ENCODE results near the gene CLSTN3. TPM values are rescaled to one million over a fixed set of nuclear protein-coding genes. Genes with fewer than 3 reads are reported as not detected.

The CLSTN3 gene
- total and polyA plus RNA-seq, 10 of the 15 experiments (the other 5 are each of a cell fraction or from before 2014, with no cell fraction given): 0.09 to 35.9 (median 11.3) TPM

DNA sequence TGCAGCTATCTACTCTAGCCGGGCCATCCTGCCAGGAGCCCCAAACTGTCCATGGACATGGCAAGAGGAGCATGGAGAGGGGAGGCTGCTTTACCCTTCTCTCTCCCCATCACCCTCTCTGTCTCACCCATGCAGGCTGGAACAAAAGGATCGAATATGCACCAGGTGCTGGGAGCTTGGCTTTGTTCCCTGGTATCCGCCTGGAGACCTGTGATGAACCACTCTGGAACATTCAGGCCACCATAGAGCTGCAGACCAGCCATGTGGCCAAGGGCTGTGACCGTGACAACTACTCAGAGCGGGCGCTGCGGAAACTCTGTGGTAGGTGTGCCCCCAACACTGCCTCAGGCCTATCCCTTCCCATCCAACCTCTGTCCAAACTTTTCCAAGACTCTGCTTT lies 5.9 kb downstream of the CLSTN3 start:
- H4K20me1 ChIP-seq (ENCODE audit: control insufficient read depth, insufficient read depth): no peaks in the 10 kb centered on the region
- no peak overlapping the region for H3K27ac ChIP-seq (ENCODE audit: control insufficient read depth, insufficient read depth)
- ChIA-PET POLR2A (no interaction called here), RAD21 (ENCODE audit: unreplicated experiment) (no interaction called here), SMC1A (ENCODE audit: uncharacterized antibody, unreplicated experiment) (no interaction called here), CTCF (no interaction called here)
- no peak overlapping the region for H3K4me3 ChIP-seq
- FAIRE-seq: no peak
- H3K4me1 ChIP-seq (ENCODE audit: control insufficient read depth, insufficient read depth, low read length): peaks cover 6% of the 10 kb centered on the region
- no peaks in the 10 kb centered on the region for H3K9me3 ChIP-seq (replicated peaks; ENCODE audit: control insufficient read depth, insufficient read depth, low read length)
- no peak for TF ChIP-seq TCF3 (IDR thresholded peaks at IDR 0.05; ENCODE audit: borderline replicate concordance, insufficient read depth, low read depth, low read length)
- TF ChIP-seq, protein P1, sequence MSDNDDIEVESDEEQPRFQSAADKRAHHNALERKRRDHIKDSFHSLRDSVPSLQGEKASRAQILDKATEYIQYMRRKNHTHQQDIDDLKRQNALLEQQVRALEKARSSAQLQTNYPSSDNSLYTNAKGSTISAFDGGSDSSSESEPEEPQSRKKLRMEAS (IDR thresholded peaks at IDR 0.05; ENCODE audit: low read depth, low read length): no peak
- TF ChIP-seq HDGF (IDR thresholded peaks at IDR 0.05): no peak
- no peak for TF ChIP-seq NFYB (IDR thresholded peaks at IDR 0.05; ENCODE audit: insufficient read depth, low read depth, low read length)
- TF ChIP-seq KDM1A (IDR thresholded peaks at IDR 0.05; ENCODE audit: borderline replicate concordance): no peak
- TF ChIP-seq BHLHE40 (IDR thresholded peaks at IDR 0.05; ENCODE audit: borderline replicate concordance in 1 of 2, low read depth in 2 of 2, low read length in 1 of 2): no peak
- TF ChIP-seq NR2F1 (conservative IDR thresholded peaks at IDR 0.05): no peak
- TF ChIP-seq YY1 (IDR thresholded peaks at IDR 0.05; ENCODE audit: low read depth, low read length): no peak
- TF ChIP-seq KAT2A (conservative IDR thresholded peaks at IDR 0.05; ENCODE audit: control insufficient read depth, low read depth, low read length): no peak
- no peak for TF ChIP-seq ATF3 (IDR thresholded peaks at IDR 0.05; ENCODE audit: borderline replicate concordance, extremely low read depth, low read depth, low read length)
- TF ChIP-seq, protein P2, sequence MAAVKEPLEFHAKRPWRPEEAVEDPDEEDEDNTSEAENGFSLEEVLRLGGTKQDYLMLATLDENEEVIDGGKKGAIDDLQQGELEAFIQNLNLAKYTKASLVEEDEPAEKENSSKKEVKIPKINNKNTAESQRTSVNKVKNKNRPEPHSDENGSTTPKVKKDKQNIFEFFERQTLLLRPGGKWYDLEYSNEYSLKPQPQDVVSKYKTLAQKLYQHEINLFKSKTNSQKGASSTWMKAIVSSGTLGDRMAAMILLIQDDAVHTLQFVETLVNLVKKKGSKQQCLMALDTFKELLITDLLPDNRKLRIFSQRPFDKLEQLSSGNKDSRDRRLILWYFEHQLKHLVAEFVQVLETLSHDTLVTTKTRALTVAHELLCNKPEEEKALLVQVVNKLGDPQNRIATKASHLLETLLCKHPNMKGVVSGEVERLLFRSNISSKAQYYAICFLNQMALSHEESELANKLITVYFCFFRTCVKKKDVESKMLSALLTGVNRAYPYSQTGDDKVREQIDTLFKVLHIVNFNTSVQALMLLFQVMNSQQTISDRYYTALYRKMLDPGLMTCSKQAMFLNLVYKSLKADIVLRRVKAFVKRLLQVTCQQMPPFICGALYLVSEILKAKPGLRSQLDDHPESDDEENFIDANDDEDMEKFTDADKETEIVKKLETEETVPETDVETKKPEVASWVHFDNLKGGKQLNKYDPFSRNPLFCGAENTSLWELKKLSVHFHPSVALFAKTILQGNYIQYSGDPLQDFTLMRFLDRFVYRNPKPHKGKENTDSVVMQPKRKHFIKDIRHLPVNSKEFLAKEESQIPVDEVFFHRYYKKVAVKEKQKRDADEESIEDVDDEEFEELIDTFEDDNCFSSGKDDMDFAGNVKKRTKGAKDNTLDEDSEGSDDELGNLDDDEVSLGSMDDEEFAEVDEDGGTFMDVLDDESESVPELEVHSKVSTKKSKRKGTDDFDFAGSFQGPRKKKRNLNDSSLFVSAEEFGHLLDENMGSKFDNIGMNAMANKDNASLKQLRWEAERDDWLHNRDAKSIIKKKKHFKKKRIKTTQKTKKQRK (IDR thresholded peaks at IDR 0.05; ENCODE audit: low read depth, low read length): no peak
- TF ChIP-seq NFYA (IDR thresholded peaks at IDR 0.05; ENCODE audit: borderline replicate concordance, low read depth, low read length): no peak
- no peak for TF ChIP-seq USF2 (IDR thresholded peaks at IDR 0.05; ENCODE audit: borderline replicate concordance, low read depth, low read length)
- TF ChIP-seq E2F8 (IDR thresholded peaks at IDR 0.05; ENCODE audit: low read depth, partially characterized antibody): no peak
- TF ChIP-seq CBFB (IDR thresholded peaks at IDR 0.05; ENCODE audit: low read depth): no peak
- BruUV-seq (replicated peaks): no TSS peak
- H2AFZ ChIP-seq (ENCODE audit: control insufficient read depth, low read depth, low read length): no peak overlapping the region
- no peak overlapping the region for H3K9ac ChIP-seq (ENCODE audit: control insufficient read depth, insufficient read depth, low read length)
- no peak for DNase-seq (ENCODE audit: low read depth, low spot score)
- in situ Hi-C loops (cut with MboI) (no loop called here), intact Hi-C loops (cut with micrococcal nuclease; ENCODE audit: unreplicated experiment) (no loop called here)
- no peaks in the 10 kb centered on the region for H3K27me3 ChIP-seq (replicated peaks in 1 of 2; ENCODE audit: control insufficient read depth in 2 of 2, insufficient read depth in 2 of 2, low read length in 1 of 2)
- no peak overlapping the region for H3K4me2 ChIP-seq (ENCODE audit: control insufficient read depth, insufficient read depth)
- no peak for ATAC-seq
- no peaks in the 10 kb centered on the region for H3K79me2 ChIP-seq (ENCODE audit: control insufficient read depth, insufficient read depth, low read length)
- peaks cover 7 to 10% of the 10 kb centered on the region in 2 experiments; a peak in 3 of 4 replicates for H3K36me3 ChIP-seq (ENCODE audit: control insufficient read depth in 2 of 2, insufficient read depth in 2 of 2, low read length in 1 of 2)
- WGBS (ENCODE audit: insufficient coverage, insufficient replicate concordance, low lambda C conversion rate, missing lambda C conversion rate): 92% methylated on average over 7 of the region's 7 CpGs
